Ovary (tissue), 3 donors: ENCODE results near the gene RYR3.

ENCODE experiments used
- EP300 ChIP-seq: sonication (generic); formaldehyde crosslinking; IDR thresholded peaks from one replicate; pipeline ENCODE4 v1.6.1; 2017; ENCODE audit warnings: antibody characterized with exemption
- POLR2A ChIP-seq: fragments of 450-650 bp; IDR thresholded peaks from one replicate; pipeline ENCODE4 v1.6.1; 2017; ENCODE audit warnings: antibody characterized with exemption, mild to moderate bottlenecking, moderate library complexity
- TF ChIP-seq, protein P1 (sequence below), 3 donors: fragments of 450-650 bp in 2 of 3; fragments of 200-600 bp in 1 of 3; IDR thresholded peaks; one replicate each; pipeline versions ENCODE4 v1.5.1 to v1.8.0; 2016 to 2022; ENCODE audit warnings: antibody characterized with exemption in 3 of 3, mild to moderate bottlenecking in 1 of 3
- donor health status: DM: no; HTN: no; CAD: no.

DNA sequence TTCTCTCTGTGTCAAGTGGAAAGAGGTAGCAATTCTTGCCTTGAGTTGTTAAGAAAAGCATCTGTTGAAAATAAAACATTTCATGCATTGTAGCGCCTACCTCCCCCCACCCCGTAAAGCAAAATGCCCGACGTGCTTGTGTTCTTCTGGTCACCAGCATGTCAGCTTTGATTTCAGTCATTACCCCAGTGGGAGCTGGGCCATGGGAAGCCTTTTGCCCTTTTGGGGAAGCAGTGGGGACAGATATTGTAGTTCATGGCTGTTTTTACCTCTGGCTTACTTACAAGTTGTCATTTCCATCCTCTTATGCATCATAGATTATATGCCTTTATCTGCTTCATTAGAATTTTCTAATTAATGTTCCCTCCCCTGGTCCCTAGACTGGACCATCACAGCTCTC lies 328.7 kb downstream of the RYR3 start:
- no peak for TF ChIP-seq POLR2A
- TF ChIP-seq EP300, result no peak
- TF ChIP-seq, protein P1, sequence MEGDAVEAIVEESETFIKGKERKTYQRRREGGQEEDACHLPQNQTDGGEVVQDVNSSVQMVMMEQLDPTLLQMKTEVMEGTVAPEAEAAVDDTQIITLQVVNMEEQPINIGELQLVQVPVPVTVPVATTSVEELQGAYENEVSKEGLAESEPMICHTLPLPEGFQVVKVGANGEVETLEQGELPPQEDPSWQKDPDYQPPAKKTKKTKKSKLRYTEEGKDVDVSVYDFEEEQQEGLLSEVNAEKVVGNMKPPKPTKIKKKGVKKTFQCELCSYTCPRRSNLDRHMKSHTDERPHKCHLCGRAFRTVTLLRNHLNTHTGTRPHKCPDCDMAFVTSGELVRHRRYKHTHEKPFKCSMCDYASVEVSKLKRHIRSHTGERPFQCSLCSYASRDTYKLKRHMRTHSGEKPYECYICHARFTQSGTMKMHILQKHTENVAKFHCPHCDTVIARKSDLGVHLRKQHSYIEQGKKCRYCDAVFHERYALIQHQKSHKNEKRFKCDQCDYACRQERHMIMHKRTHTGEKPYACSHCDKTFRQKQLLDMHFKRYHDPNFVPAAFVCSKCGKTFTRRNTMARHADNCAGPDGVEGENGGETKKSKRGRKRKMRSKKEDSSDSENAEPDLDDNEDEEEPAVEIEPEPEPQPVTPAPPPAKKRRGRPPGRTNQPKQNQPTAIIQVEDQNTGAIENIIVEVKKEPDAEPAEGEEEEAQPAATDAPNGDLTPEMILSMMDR (IDR thresholded peaks at IDR 0.05), result no peak
